Neutrophil (primary cell): ENCODE data around the gene AQP5.

Source experiments
- H3K27ac ChIP-seq: fragments of 200-600 bp; sonication (generic); 2 replicates; pipeline ENCODE4 v1.5.1; 2016; ENCODE audit warnings: mild to moderate bottlenecking, moderate library complexity
- H3K27me3 ChIP-seq: fragments of 200-600 bp; sonication (generic); 2 replicates; pipeline ENCODE4 v1.6.0; 2016; ENCODE audit warnings: mild to moderate bottlenecking
- H3K36me3 ChIP-seq: fragments of 200-600 bp; sonication (generic); 2 replicates; pipeline ENCODE4 v1.5.1; 2017
- H3K4me1 ChIP-seq, 2 experiments: fragments of 200-600 bp in 1 of 2; sonication (generic) in 1 of 2; 1 replicate in 1 of 2; 2 replicates in 1 of 2; pipeline versions ENCODE4 v1.5.1 to v1.6.1; 2013 to 2016; ENCODE audit warnings: low read depth in 1 of 2, low read length in 1 of 2, mild to moderate bottlenecking in 1 of 2, moderate library complexity in 1 of 2; ENCODE audit not compliant: control insufficient read depth in 1 of 2, insufficient read depth in 1 of 2
- H3K4me3 ChIP-seq, 2 experiments: fragments of 200-600 bp in 1 of 2; sonication (generic) in 1 of 2; 1 replicate in 1 of 2; 2 replicates in 1 of 2; pipeline ENCODE4 v1.5.1; 2013 to 2016; ENCODE audit warnings: low read depth in 1 of 2, low read length in 1 of 2, mild to moderate bottlenecking in 1 of 2, moderate library complexity in 1 of 2
- H3K9me3 ChIP-seq: fragments of 200-600 bp; sonication (generic); 2 replicates; pipeline ENCODE4 v1.5.1; 2016
- CTCF ChIP-seq: fragments of 200-600 bp; sonication (generic); IDR thresholded peaks from 2 replicates; pipeline ENCODE4 v1.5.1; 2016; ENCODE audit warnings: antibody characterized with exemption

The AQP5 gene

GRCh38 chr12:49955899-49956662 lies 5.6 kb upstream of the AQP5 start:
- no peak overlapping the region for H3K4me3 ChIP-seq
- no peaks in the 10 kb centered on the region for H3K9me3 ChIP-seq
- no peaks in the 10 kb centered on the region for H3K36me3 ChIP-seq
- TF ChIP-seq CTCF = no peak
- no peak overlapping the region for H3K27ac ChIP-seq
- peaks cover 17 to 19% of the 10 kb centered on the region in 2 experiments for H3K4me1 ChIP-seq
- H3K27me3 ChIP-seq = peaks cover 100% of the 10 kb centered on the region

GRCh38 chr12:49956663-49957569 lies 4.8 kb upstream of the AQP5 start:
- Histone ChIP-seq H3K4me3 (no peak overlapping the region), H3K27ac (no peak overlapping the region), H3K4me1 (peaks cover 17 to 19% of the 10 kb centered on the region in 2 experiments), H3K36me3 (no peaks in the 10 kb centered on the region), H3K27me3 (peaks cover 99% of the 10 kb centered on the region), H3K9me3 (no peaks in the 10 kb centered on the region)
- no peak for TF ChIP-seq CTCF

GRCh38 chr12:49957570-49957967 lies 4.1 kb upstream of the AQP5 start:
- H3K27me3 ChIP-seq = peaks cover 99% of the 10 kb centered on the region
- no peak for TF ChIP-seq CTCF
- no peak overlapping the region for H3K4me3 ChIP-seq

GRCh38 chr12:49959685-49960473 lies 1.8 kb upstream of the AQP5 start:
- Histone ChIP-seq H3K27me3 (peaks cover 99% of the 10 kb centered on the region), H3K36me3 (no peaks in the 10 kb centered on the region), H3K4me1 (peaks cover 17 to 19% of the 10 kb centered on the region in 2 experiments), H3K27ac (no peak overlapping the region), H3K4me3 (no peak overlapping the region), H3K9me3 (no peaks in the 10 kb centered on the region)
- TF ChIP-seq CTCF = no peak

More at GRCh38 chr12:49957570-49957967, 4.1 kb upstream of the AQP5 start:
- Histone ChIP-seq H3K4me1 (peaks cover 17 to 19% of the 10 kb centered on the region in 2 experiments), H3K36me3 (no peaks in the 10 kb centered on the region), H3K27ac (no peak overlapping the region), H3K9me3 (no peaks in the 10 kb centered on the region)

GRCh38 chr12:49960474-49961110 lies 1.1 kb upstream of the AQP5 start:
- peaks cover 12 to 14% of the 10 kb centered on the region in 2 experiments for H3K4me1 ChIP-seq
- no peaks in the 10 kb centered on the region for H3K9me3 ChIP-seq
- H3K27me3 ChIP-seq = peaks cover 99% of the 10 kb centered on the region
- TF ChIP-seq CTCF = no peak
- H3K4me3 ChIP-seq = no peak overlapping the region
- no peak overlapping the region for H3K27ac ChIP-seq
- no peaks in the 10 kb centered on the region for H3K36me3 ChIP-seq
